ENCODE results near the gene TDRKH. TPM values are rescaled to one million over a fixed set of nuclear protein-coding genes. Genes with fewer than 3 reads are reported as not detected.
"Not testable (repeated sequence)": the region's sequence is repeated elsewhere in the genome, so short reads cannot be mapped to it uniquely, and the experiment has no call there.

TDRKH gene
- polyA plus RNA-seq, 1 donor: 4.0 TPM

DNA sequence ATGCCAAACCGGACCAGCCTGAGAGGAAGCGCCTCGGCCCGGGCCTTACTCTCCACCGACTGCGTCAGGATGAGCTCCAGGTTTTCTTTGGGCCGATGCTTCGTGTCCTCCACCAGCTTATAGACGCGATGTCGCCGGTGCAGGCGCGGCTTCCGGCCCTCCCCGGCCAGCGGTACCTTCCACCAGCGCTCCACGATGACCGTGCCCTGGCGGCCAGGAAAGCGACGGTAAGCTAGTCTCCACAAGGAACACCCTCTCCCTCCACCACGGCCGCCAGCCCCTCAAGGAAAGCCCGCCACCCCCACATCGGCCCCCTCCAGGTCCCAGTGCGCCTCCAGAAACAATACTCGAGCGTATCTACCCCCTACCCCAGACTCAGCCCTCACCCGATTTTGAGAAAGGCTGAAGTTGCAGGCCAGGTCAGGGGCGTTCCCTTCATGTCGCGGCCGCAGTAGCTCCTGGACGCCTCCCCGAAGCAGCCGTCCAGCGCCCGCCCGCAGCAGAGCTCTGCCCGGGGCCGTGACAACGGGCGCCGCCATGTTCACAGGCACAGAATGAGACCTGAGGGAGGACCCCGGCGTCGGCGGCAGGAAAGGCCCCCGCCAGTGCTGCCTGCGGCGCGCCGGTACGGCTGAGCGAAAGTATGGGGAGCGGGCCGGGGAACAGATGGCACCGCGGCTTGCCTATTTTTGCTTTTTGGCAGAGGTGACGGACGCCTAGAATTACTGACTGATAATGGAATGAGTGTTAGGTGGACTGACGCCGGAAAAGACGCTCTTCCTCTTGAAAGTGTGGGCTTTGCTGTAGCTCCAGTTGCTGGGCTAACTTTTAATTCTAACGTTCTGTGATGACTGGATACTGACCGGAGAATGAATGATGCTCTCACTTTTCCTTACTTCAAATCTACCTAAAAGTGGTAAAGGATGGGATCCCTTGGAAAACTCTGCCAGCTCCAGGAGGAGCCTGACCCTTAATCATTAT is 27.1 kb downstream of the TDRKH start, which contains the start of gene MRPL9:
MRPL9 (minus strand) TSS at position 556 of the 981 bp plus-strand sequence; CDS start at position 539, 17 bp downstream.
- peak; percentile 25 for DNase-seq (ENCODE audit: low read depth)

DNA sequence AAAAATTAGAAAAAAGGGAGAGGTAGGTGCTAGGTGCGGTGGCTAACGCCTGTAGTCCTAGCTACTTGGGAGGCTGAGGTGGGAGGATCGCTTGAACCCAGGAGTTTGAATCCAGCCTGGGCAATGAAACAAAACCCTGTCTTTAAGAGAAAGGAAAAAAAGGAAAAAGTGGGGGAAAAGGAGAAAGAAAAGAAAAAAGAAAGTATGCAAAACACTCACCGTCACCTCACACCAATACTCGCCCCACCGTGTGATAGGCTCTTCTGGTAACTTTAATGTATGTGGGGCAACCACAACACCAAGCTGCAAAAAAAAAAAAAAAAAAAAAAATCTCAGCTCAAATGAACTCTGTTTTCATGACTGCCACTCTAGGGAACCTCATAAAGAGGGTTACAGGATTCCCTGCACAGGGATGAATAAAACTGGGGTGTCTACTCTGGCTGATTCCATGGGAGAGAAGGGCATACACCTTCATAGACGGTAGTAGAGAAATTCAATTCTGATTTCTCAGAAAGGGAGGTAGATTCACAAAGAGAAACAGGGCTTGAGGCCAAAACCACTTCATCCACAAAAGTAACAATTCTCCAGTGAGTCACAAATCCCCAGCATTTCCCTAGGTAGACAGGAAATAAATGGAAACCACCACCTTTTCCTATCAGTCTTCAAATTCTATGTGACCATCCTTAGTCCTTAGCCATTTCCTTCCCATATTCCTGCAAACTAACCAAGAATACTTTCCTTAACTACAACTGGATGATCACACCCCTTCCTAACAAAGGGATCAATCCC is 29.5 kb downstream of the TDRKH start:
- DNase-seq (ENCODE audit: low read depth): no peak

- no peak for DNase-seq (ENCODE audit: low read depth)
These were observed 31.1 kb downstream of the TDRKH start for GRCh38 chr1:151759241-151759640.

GRCh38 chr1:151756291-151756690 is 34.0 kb downstream of the TDRKH start:
- DNase-seq (ENCODE audit: low read depth): no peak

DNA sequence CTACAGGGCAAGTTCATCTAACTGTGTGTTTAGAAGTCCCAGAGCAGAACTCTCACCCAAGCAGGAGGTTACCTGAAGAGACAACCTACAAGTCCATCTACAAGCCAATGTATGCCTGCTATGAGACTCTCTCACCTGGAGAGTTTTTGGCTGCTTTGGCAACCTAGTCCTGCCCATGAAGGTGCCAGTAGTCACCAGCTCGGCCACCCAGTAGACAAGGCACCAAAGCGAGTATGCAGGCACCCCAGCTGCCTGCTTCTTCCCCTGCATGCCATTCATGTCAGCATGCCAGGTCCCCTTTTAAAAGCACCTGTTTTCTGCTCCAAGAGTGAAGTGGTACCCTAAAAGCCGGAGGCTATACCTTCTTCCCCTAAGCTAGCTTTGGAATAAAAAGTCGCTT is 48.8 kb downstream of the TDRKH start:
- no peak for DNase-seq (ENCODE audit: low read depth)

DNA sequence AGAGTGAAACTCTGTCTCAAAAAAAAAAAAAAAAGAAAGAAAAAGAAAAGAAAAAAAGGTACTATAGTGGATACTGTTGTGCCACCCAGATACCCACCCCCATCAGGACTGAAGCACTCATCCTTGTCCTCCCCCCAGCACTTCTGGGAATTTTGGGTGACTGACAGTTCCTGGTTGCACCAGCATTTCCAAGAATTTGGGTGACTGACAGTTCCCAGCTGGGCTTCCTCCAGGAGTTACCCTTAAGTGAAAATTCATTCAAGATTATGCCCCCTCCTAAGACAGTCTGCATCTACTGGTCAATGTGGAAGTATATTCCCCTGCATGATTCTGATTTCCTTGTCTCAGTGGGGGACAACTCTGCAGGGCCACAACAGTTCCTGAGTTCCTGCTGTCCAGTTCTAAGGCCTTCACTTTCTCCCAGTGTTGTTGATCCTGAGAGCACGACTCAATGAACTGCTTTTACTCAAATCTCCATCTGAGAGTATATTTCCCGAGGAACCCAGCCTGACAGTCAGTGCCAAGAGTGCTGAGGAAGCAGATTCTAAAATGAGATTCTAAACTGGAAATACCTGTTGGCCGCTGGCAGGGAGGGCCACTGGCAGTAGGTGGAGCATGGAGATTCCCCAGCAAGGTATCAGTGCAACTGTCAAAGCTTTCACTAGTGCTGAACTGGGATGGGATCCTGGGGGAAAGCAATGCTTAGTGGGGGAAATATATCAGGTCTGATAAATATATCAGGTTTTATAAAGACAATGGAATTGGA is 50.5 kb downstream of the TDRKH start:
- DNase-seq (ENCODE audit: low read depth): no peak

DNA sequence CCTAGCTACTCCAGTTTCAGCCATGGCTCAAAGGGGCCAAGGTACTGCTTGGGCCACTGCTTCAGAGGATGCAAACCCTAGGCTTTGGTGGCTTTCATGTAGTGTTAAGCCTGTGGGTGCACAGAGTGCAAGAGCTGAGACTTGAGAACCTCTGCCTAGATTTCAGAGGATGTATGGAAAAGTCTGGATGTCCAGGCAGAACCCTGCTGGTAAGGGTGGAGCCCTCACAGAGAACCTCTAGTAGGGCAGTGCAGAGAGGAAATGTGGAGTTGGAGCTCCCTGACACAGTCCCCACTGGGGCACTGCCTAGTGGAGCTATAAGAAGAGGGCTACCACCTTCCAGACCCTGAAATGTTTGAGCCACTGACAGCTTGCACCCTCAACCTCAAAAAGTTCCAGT is 52.8 kb downstream of the TDRKH start:
- DNase-seq (ENCODE audit: low read depth): no peak

DNA sequence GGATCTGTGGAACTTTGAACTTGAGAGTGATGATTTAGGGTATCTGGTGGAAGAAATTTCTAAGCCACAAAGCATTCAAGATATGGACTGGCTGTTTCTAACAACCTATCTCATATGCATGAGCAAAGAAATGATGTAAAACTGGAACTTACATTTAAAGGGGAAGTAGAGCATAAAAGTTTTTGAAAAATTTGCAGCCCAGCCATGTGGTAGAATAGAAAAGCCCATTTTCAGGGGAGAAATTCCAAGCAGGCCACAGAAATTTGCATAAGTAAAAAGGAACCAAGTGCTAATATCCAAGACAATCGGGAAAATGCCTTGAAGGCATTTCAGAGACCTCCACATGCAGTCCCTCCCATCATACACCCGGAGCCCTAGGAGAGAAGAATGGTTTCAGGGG is 53.3 kb downstream of the TDRKH start:
- no peak for DNase-seq (ENCODE audit: low read depth)

DNA sequence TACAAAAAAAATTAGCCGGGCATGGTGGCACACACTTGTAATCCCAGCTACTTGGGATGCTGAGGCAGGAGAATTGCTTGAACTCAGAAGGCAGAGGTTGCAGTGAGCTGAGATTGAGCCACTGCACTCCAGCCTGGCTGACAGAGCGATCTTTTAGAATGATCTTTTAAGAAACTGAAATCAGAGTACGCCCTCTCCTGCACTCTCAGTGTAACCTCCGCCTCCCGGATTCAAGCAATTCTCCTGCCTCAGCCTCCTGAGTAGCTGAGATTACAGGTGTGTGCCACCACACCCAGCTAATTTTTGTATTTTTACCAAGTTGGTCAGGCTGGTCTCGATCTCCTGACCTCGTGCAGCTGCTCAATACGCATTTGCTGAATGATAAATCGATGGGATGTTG is 56.3 kb downstream of the TDRKH start:
- not testable (repeated sequence) for DNase-seq (ENCODE audit: low read depth)

GRCh38 chr1:151733126-151733525 is 57.2 kb downstream of the TDRKH start:
- no peak for DNase-seq (ENCODE audit: low read depth)

DNA sequence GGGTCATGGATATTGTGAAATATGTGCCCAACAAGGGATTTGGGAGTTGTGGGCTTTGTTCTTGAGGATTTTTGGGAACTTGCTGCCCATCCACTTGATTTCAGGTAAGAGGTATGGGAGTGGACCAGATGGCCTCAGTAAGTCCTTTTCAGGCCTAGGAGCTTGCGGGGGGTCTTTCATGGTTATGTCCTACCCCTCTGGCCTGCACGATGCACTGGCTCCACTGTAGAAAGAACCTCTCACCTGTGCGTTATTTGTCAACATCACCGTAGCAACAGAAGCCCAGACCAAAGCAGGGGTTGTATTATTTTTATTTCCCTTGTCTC is 60.4 kb downstream of the TDRKH start:
- no peak for DNase-seq (ENCODE audit: low read depth)

DNA sequence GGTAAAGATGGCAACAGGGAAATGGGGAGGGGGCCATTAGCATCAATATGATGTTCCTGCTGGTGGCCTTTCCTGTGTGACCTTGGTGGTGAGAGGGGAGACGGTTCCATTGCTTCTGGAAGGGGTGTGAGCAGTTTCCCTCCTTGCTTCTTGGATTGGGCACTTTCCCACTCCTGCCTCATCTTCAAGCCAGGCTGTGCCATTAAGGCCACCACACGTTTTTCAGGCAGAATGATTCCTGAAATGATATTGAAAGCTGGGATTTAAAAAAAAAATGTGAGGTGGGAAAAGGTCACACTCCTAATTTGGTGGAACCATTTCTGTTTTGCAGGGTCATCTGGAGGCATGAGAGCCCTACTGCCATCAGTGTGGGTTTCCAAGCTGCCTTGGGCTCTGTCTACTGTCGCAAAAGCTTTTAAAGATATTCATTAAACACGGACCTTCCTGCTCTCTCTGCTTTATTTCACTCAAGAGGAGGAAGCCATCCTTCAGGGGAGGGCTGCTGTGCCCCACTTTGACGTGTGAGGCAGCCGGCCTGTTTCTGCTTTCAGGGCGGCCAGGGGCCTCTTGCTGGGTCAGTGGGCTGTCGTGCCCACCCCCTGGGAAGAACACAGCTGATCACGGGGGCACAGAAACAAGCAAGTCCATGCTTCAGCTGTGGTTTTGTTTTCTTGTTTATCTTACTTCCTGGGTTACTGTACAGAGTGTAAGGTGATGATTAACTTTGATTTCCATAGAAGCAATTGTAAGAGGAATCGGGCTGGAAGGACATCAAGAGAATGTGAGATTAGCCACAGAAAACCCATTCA is 60.9 kb downstream of the TDRKH start:
- DNase-seq (ENCODE audit: low read depth): no peak

DNA sequence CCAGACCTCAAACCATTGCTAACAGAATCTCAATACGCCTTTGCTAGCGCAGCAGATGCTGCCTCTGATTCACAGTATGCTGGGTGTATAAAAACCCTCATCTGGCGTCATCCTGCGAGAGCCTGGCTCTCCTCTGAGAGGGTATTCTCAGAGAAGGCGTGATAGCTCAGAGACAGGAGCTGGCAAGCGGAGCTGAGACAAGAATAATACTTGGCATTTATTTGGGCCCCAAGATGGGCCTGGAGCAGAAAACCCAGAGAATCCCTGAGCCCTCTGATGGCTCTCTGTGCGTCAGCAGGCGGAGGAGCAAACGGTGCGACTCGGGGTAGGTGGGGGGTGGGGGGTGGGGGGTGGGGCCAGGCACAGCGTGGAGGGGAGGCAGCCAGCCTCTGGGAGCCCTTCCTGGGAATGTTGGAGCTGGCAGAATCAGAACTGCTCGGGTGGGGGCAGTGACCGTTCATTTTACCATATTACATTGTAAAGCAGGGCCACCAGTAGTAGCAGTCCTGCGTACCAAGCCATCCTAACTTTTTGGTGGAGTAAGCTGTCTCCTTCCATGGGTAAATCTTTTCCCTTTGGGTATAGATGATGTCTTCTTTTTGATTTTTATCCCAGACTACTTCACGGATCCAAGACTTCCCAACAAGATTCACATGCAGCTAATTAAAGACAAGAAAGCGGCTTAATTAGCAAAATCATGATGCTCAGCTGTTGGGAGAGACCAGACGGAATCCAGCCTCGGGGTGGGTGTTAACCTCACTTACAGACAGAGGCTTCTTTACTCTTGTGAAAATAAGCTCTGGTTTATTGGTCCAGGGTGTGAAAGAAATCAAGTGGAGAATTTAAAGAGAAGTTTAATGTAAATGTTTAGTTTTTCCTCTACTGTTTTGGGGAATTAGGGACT is 61.9 kb downstream of the TDRKH start:
- DNase-seq (ENCODE audit: low read depth): no peak

DNA sequence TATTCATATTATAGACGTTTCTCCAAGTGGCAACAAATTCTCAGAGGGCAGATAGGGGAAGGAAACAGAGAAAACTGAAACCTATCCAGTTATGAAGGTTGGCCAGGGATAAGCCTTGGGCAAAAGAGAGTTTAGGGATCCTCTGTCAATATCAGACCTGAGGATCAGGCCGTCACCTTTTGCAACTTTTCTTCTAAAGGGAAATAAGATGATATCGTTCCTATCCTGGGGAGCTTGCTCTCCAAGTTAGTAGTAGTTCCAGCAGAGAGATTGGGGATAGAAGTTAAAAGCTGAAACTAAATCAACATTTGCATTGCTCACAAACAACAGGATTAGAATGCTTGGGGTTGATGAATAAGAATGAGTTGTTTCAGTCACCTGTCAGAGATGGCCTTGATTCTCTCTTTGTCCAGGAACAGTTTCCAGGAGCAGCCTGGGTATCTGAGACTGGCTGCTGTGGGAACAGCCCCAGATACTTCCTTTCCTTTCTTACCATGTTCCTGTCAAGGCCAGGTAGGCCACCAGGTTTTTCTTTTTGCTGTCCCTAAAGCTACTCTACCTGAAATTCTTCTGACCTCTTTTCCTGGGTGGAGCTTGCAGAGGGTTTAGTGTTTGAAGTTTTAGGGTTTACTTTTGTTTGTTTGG is 66.5 kb downstream of the TDRKH start:
- no peak for DNase-seq (ENCODE audit: low read depth)

Other genes with a start within 250 kb of the TDRKH start
- 18.9 TPM for gene SNX27, start 178.4 kb downstream of the TDRKH start, polyA plus RNA-seq (ENCODE audit: insufficient read length)
- gene CELF3, start 73.7 kb downstream of the TDRKH start, polyA plus RNA-seq (ENCODE audit: insufficient read length): 1.2 TPM
- 0.63 TPM for gene RIIAD1, start 69.0 kb downstream of the TDRKH start, polyA plus RNA-seq (ENCODE audit: insufficient read length)
- 69.5 TPM for gene MRPL9, start 27.0 kb downstream of the TDRKH start, polyA plus RNA-seq (ENCODE audit: insufficient read length)
- 0.47 TPM for gene LINGO4, start 14.9 kb upstream of the TDRKH start, polyA plus RNA-seq (ENCODE audit: insufficient read length)
- 10.8 TPM for gene RORC, start 41.3 kb upstream of the TDRKH start, polyA plus RNA-seq (ENCODE audit: insufficient read length)
- 0.23 TPM for gene C2CD4D, start 49.3 kb upstream of the TDRKH start, polyA plus RNA-seq (ENCODE audit: insufficient read length)
- 0.56 TPM for gene THEM5, start 63.2 kb upstream of the TDRKH start, polyA plus RNA-seq (ENCODE audit: insufficient read length)
- 16.1 TPM for gene THEM4, start 119.0 kb upstream of the TDRKH start, polyA plus RNA-seq (ENCODE audit: insufficient read length)
- 169 TPM for gene S100A10, start 203.4 kb upstream of the TDRKH start, polyA plus RNA-seq (ENCODE audit: insufficient read length)
- gene S100A11, start 246.5 kb upstream of the TDRKH start, polyA plus RNA-seq (ENCODE audit: insufficient read length): 146 TPM